ENCODE data around the gene SLC22A16. TPM values are rescaled to one million over a fixed set of nuclear protein-coding genes. Genes with fewer than 3 reads are reported as not detected.

Gene SLC22A16
- polyA plus RNA-seq, 1 donor (not counting 4 experiments of a cell fraction or from before 2014, with no cell fraction given), result not detected

DNA sequence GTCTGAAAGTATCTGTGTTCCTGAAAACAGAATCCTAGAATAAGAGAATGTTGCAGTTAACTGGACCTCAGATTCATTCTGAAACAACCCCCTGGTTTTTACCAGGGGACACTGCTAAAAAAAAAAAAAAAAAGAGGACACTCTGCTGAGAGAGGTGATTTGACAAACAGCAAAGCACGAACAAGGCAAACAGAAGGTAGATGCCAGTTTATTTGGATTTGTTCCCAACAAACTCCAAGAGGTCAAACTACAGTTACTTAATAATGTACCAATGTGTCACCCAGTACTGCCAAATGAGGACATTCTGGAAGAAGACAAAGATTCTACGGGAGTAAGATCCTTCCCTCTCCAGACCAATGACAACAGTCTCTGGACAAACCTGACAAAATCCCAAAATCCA, 40.6 kb upstream of the SLC22A16 start:
- Histone ChIP-seq H3K36me3 (ENCODE audit: control insufficient read depth in 2 of 2, extremely low read depth in 1 of 2, insufficient read depth in 2 of 2, low read length in 2 of 2) (no peaks in the 10 kb centered on the region), H3K9me3 (ENCODE audit: control insufficient read depth, low read depth, low read length) (no peaks in the 10 kb centered on the region), H3K27me3 (ENCODE audit: control insufficient read depth, extremely low read depth, insufficient read depth, low read length) (no peaks in the 10 kb centered on the region), H3K27ac (ENCODE audit: control insufficient read depth, insufficient read depth, low read length) (no peak overlapping the region), H3K9me1 (ENCODE audit: control insufficient read depth, extremely low read depth, insufficient read depth, low read length) (no peaks in the 10 kb centered on the region), H4K20me1 (ENCODE audit: control insufficient read depth, extremely low read depth, insufficient read depth, low read length) (no peaks in the 10 kb centered on the region), H3K4me3 (ENCODE audit: control insufficient read depth in 2 of 3, extremely low read depth in 1 of 3, insufficient read depth in 2 of 3, low read depth in 1 of 3, low read length in 3 of 3) (no peak overlapping the region), H3K9ac (ENCODE audit: control insufficient read depth, extremely low read depth, insufficient read depth, low read length) (no peak overlapping the region), H2AFZ (ENCODE audit: control insufficient read depth, low read length) (no peak overlapping the region), H3K79me2 (ENCODE audit: control insufficient read depth, insufficient read depth, low read length) (no peaks in the 10 kb centered on the region), H3K4me1 (ENCODE audit: control insufficient read depth, extremely low read depth, insufficient read depth, low read length) (peaks cover 9% of the 10 kb centered on the region), H3K4me2 (ENCODE audit: control insufficient read depth, extremely low read depth, insufficient read depth, low read depth, low read length) (no peak overlapping the region)
- dilution Hi-C loops (cut with MboI; ENCODE audit: extremely low pct_ligation_motif_present, low sequenced_read_pairs), result no loop called here
- no peak for TF ChIP-seq EZH2 (IDR thresholded peaks at IDR 0.05; ENCODE audit: low read length)
- TF ChIP-seq, protein P1, sequence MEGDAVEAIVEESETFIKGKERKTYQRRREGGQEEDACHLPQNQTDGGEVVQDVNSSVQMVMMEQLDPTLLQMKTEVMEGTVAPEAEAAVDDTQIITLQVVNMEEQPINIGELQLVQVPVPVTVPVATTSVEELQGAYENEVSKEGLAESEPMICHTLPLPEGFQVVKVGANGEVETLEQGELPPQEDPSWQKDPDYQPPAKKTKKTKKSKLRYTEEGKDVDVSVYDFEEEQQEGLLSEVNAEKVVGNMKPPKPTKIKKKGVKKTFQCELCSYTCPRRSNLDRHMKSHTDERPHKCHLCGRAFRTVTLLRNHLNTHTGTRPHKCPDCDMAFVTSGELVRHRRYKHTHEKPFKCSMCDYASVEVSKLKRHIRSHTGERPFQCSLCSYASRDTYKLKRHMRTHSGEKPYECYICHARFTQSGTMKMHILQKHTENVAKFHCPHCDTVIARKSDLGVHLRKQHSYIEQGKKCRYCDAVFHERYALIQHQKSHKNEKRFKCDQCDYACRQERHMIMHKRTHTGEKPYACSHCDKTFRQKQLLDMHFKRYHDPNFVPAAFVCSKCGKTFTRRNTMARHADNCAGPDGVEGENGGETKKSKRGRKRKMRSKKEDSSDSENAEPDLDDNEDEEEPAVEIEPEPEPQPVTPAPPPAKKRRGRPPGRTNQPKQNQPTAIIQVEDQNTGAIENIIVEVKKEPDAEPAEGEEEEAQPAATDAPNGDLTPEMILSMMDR (optimal IDR thresholded peaks at IDR 0.05 in 1 of 3, IDR thresholded peaks at IDR 0.05 in 1 of 3, conservative IDR thresholded peaks at IDR 0.05 in 1 of 3; ENCODE audit: extremely low read depth in 1 of 3, insufficient read depth in 2 of 3, low read length in 3 of 3), result no peak
- FAIRE-seq, result peak; percentile 65
- no peak for DNase-seq (ENCODE audit: low read depth, low spot score)

DNA sequence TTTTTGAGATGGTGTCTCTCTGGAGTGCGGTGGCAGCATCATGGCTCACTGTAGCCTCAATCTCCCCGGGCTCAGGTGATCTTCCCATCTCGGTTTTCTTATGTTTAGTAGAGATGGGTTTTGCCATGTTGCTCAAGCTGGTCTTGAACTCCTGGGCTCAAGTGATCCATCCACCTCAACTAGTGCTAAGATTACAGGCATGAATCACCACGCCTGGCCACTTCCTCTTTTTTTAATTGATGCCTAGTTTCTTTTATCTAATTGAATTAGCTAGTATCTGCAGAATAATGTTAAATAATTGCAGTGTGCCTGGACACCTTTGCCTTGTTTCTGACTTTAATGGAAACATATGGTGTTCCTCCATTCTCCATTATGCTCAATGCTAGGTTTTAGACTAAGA, 38.4 kb upstream of the SLC22A16 start:
- Histone ChIP-seq H3K27ac (ENCODE audit: control insufficient read depth, insufficient read depth, low read length) (no peak overlapping the region), H3K36me3 (ENCODE audit: control insufficient read depth in 2 of 2, extremely low read depth in 1 of 2, insufficient read depth in 2 of 2, low read length in 2 of 2) (no peaks in the 10 kb centered on the region), H3K4me2 (ENCODE audit: control insufficient read depth, extremely low read depth, insufficient read depth, low read depth, low read length) (no peak overlapping the region), H2AFZ (ENCODE audit: control insufficient read depth, low read length) (no peak overlapping the region), H4K20me1 (ENCODE audit: control insufficient read depth, extremely low read depth, insufficient read depth, low read length) (no peaks in the 10 kb centered on the region), H3K9ac (ENCODE audit: control insufficient read depth, extremely low read depth, insufficient read depth, low read length) (no peak overlapping the region), H3K4me3 (ENCODE audit: control insufficient read depth in 2 of 3, extremely low read depth in 1 of 3, insufficient read depth in 2 of 3, low read depth in 1 of 3, low read length in 3 of 3) (no peak overlapping the region), H3K9me1 (ENCODE audit: control insufficient read depth, extremely low read depth, insufficient read depth, low read length) (no peaks in the 10 kb centered on the region), H3K27me3 (ENCODE audit: control insufficient read depth, extremely low read depth, insufficient read depth, low read length) (no peaks in the 10 kb centered on the region), H3K79me2 (ENCODE audit: control insufficient read depth, insufficient read depth, low read length) (no peaks in the 10 kb centered on the region), H3K9me3 (ENCODE audit: control insufficient read depth, low read depth, low read length) (no peaks in the 10 kb centered on the region), H3K4me1 (ENCODE audit: control insufficient read depth, extremely low read depth, insufficient read depth, low read length) (peaks cover 28% of the 10 kb centered on the region)
- DNase-seq (ENCODE audit: low read depth, low spot score), result no peak
- dilution Hi-C loops (cut with MboI; ENCODE audit: extremely low pct_ligation_motif_present, low sequenced_read_pairs), result no loop called here
- no peak for FAIRE-seq
- TF ChIP-seq, protein P1 (optimal IDR thresholded peaks at IDR 0.05 in 1 of 3, IDR thresholded peaks at IDR 0.05 in 1 of 3, conservative IDR thresholded peaks at IDR 0.05 in 1 of 3; ENCODE audit: extremely low read depth in 1 of 3, insufficient read depth in 2 of 3, low read length in 3 of 3), result no peak
- TF ChIP-seq EZH2 (IDR thresholded peaks at IDR 0.05; ENCODE audit: low read length), result no peak
